OCI-LY1 (cell line): ENCODE data around the gene PRCP.

Experiments used
- H2AFZ ChIP-seq: fragments of 200-600 bp; sonication (generic), shearing (Covaris generic); 2 replicates; pipeline ENCODE4 v1.6.0; 2014; ENCODE audit warnings: antibody characterized with exemption, mild to moderate bottlenecking, low read length
- H3F3A ChIP-seq: fragments of 200-600 bp; sonication (generic), shearing (Covaris generic); 2 replicates; pipeline ENCODE4 v1.6.0; 2014; ENCODE audit warnings: mild to moderate bottlenecking, antibody characterized with exemption, low read length, moderate library complexity; ENCODE audit not compliant: insufficient read depth
- H3K27ac ChIP-seq: fragments of 200-600 bp; sonication (generic); 2 replicates; pipeline ENCODE4 v1.5.1; 2014; ENCODE audit warnings: low read length, mixed run types, mild to moderate bottlenecking, low read depth; ENCODE audit not compliant: poor library complexity, severe bottlenecking
- H3K27me3 ChIP-seq: fragments of 200-600 bp; sonication (generic); 2 replicates; pipeline ENCODE4 v1.6.0; 2014; ENCODE audit warnings: antibody characterized with exemption, mild to moderate bottlenecking, low read length, moderate library complexity; ENCODE audit not compliant: insufficient read depth
- H3K36me3 ChIP-seq: fragments of 200-600 bp; sonication (generic); 2 replicates; pipeline ENCODE4 v1.6.1; 2014; ENCODE audit warnings: mild to moderate bottlenecking, antibody characterized with exemption, low read length, moderate library complexity, mixed read lengths; ENCODE audit not compliant: insufficient read depth
- H3K4me1 ChIP-seq: fragments of 200-600 bp; sonication (generic); 2 replicates; pipeline ENCODE4 v1.5.1; 2014; ENCODE audit warnings: mild to moderate bottlenecking, low read length, moderate library complexity; ENCODE audit not compliant: insufficient read depth, severe bottlenecking
- H3K4me2 ChIP-seq: fragments of 200-600 bp; sonication (generic), shearing (Covaris generic); 2 replicates; pipeline ENCODE4 v1.6.1; 2014; ENCODE audit warnings: low read length
- H3K4me3 ChIP-seq: fragments of 200-600 bp; sonication (generic); 2 replicates; pipeline ENCODE4 v1.5.1; 2014; ENCODE audit warnings: low read length, low read depth, mild to moderate bottlenecking, mixed read lengths; ENCODE audit not compliant: poor library complexity, severe bottlenecking
- H3K79me2 ChIP-seq: fragments of 200-600 bp; shearing (Covaris generic); 2 replicates; pipeline ENCODE4 v1.6.1; 2016; ENCODE audit warnings: mixed run types, low read length, mixed read lengths; ENCODE audit not compliant: insufficient read depth
- H3K9ac ChIP-seq: fragments of 200-600 bp; sonication (generic), shearing (Covaris generic); 2 replicates; pipeline ENCODE4 v1.6.1; 2014; ENCODE audit warnings: mild to moderate bottlenecking, low read length, mixed read lengths
- H3K9me2 ChIP-seq: fragments of 200-600 bp; sonication (generic), shearing (Covaris generic); 2 replicates; pipeline ENCODE4 v1.6.1; 2014; ENCODE audit warnings: low read depth, mild to moderate bottlenecking, low read length, mixed read lengths
- H3K9me3 ChIP-seq: fragments of 200-600 bp; shearing (Covaris generic); 2 replicates; pipeline ENCODE4 v1.6.1; 2014; ENCODE audit warnings: low read length, mixed read lengths
- H4K20me1 ChIP-seq: fragments of 200-600 bp; sonication (generic), shearing (Covaris generic); 2 replicates; pipeline ENCODE4 v1.6.0; 2016; ENCODE audit warnings: mild to moderate bottlenecking, low read length; ENCODE audit not compliant: insufficient read depth
- EZH2 ChIP-seq: fragments of 200-600 bp; sonication (generic), shearing (Covaris generic); IDR thresholded peaks from 2 replicates; pipeline ENCODE4 v1.8.0; 2017; ENCODE audit warnings: borderline replicate concordance, mixed run types, mild to moderate bottlenecking, antibody characterized with exemption, low read length, moderate library complexity, mixed read lengths
- TF ChIP-seq, protein P1 (sequence below): fragments of 200-600 bp; sonication (generic), shearing (Covaris generic); IDR thresholded peaks from 2 replicates; pipeline ENCODE4 v1.5.1; 2017; ENCODE audit warnings: mild to moderate bottlenecking, antibody characterized with exemption, low read length, moderate library complexity, mixed read lengths

The PRCP gene

DNA sequence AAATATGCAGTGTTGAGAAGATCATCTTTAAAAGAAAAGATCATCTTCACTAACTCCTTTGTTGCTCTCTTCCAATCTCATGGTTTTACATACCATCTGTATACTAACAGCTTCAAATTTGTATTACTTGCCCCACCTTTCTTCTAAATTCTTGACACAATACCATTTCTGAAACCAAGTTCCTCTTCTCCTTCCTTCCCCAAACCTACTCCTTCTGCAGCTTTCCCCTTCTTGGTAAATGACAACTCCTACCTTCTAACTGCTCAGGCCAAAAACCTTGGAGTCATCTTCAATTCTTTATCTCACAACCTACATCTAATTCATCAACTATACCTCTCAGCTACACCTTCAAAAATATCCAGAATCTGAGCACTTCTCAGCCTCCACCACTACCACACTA lies 9.3 kb downstream of the PRCP start:
- Histone ChIP-seq H3K27me3 (no peaks in the 10 kb centered on the region), H4K20me1 (no peaks in the 10 kb centered on the region), H3K4me1 (peaks cover 2% of the 10 kb centered on the region), H3K36me3 (no peaks in the 10 kb centered on the region), H3K79me2 (no peaks in the 10 kb centered on the region), H3K9me2 (no peaks in the 10 kb centered on the region), H3K9me3 (no peaks in the 10 kb centered on the region), H3K4me2 (no peak overlapping the region), H3F3A (no peaks in the 10 kb centered on the region), H3K9ac (no peak overlapping the region), H2AFZ (no peak overlapping the region), H3K4me3 (no peak overlapping the region), H3K27ac (no peak overlapping the region)
- TF ChIP-seq, protein P1, sequence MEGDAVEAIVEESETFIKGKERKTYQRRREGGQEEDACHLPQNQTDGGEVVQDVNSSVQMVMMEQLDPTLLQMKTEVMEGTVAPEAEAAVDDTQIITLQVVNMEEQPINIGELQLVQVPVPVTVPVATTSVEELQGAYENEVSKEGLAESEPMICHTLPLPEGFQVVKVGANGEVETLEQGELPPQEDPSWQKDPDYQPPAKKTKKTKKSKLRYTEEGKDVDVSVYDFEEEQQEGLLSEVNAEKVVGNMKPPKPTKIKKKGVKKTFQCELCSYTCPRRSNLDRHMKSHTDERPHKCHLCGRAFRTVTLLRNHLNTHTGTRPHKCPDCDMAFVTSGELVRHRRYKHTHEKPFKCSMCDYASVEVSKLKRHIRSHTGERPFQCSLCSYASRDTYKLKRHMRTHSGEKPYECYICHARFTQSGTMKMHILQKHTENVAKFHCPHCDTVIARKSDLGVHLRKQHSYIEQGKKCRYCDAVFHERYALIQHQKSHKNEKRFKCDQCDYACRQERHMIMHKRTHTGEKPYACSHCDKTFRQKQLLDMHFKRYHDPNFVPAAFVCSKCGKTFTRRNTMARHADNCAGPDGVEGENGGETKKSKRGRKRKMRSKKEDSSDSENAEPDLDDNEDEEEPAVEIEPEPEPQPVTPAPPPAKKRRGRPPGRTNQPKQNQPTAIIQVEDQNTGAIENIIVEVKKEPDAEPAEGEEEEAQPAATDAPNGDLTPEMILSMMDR = no peak
- no peak for TF ChIP-seq EZH2

DNA sequence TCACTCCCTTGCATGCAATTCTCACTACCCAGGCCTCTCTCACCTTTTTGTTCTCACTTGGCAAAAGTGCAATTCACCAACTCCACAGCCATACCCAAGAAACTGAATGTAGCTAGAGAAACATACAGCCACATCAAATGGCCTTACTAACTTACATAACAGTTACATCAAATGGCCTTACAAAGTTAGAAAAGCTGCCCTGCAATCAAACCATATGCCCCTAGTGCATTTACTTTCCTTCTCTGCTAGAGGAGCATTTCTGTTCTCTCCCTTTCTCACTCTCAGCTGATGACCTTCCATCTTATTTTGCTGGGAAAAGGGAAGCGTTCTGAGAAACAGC lies 10.3 kb downstream of the PRCP start:
- no peaks in the 10 kb centered on the region for H3K27me3 ChIP-seq
- no peaks in the 10 kb centered on the region for H3K79me2 ChIP-seq
- no peak overlapping the region for H2AFZ ChIP-seq
- H3K9me3 ChIP-seq = no peaks in the 10 kb centered on the region
- H3K27ac ChIP-seq = no peak overlapping the region
- no peak overlapping the region for H3K4me3 ChIP-seq
- no peaks in the 10 kb centered on the region for H4K20me1 ChIP-seq
- TF ChIP-seq, protein P1 = no peak
- TF ChIP-seq EZH2 = no peak
- no peak overlapping the region for H3K4me2 ChIP-seq
- no peaks in the 10 kb centered on the region for H3K4me1 ChIP-seq
- H3K9ac ChIP-seq = no peak overlapping the region
- no peaks in the 10 kb centered on the region for H3K36me3 ChIP-seq
- H3K9me2 ChIP-seq = no peaks in the 10 kb centered on the region
- H3F3A ChIP-seq = no peaks in the 10 kb centered on the region

DNA sequence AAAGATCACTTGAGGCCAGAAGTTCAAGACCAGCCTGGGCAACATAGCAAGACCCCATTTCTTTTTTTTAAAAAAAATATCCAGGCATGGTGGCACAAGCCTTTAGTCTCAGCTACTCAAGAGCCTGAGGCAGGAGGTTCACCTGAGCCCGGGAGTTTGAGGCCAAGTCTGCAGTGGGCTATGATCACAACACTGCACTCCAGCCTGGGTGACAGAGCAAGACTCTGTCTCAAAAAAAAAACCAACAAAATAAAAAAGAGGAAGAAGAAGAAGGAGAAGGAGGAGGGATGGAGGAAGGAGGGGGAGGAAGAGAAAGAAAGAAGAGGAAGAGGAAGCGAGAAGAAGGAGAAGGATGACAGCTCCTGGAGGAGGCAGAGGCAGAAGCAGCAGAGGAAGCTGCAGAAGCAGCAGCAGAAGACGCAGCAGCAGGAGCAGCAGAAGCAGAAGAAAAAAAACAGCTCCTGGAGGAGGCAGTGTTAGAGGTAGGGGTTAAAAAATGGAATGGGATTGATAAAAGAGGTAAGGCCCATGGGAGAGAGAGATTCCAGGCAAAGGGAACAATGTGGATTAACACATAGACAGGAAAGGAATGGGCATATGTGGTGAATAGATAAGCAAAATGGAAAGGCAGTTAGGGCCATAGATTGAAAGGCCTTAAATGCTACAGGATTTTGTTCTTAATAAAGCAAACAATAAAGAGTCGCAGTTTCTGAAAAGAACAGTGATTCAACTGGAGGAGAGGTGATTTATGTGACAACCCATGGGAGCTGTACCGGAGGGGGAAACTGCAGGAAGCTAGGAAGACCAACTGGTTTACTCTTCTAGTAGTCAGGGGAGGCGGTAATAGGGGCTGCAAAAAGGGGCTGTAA lies 10.9 kb downstream of the PRCP start:
- no peaks in the 10 kb centered on the region for H3K27me3 ChIP-seq
- no peak overlapping the region for H3K4me3 ChIP-seq
- H3K9ac ChIP-seq = no peak overlapping the region
- H3K79me2 ChIP-seq = no peaks in the 10 kb centered on the region
- no peak for TF ChIP-seq EZH2
- TF ChIP-seq, protein P1 = no peak
- H3F3A ChIP-seq = no peaks in the 10 kb centered on the region
- H3K36me3 ChIP-seq = no peaks in the 10 kb centered on the region
- H4K20me1 ChIP-seq = no peaks in the 10 kb centered on the region
- no peak overlapping the region for H2AFZ ChIP-seq
- no peaks in the 10 kb centered on the region for H3K9me3 ChIP-seq
- H3K9me2 ChIP-seq = no peaks in the 10 kb centered on the region
- no peak overlapping the region for H3K4me2 ChIP-seq
- no peak overlapping the region for H3K27ac ChIP-seq
- no peaks in the 10 kb centered on the region for H3K4me1 ChIP-seq
